NOMO-1 (cell line): ENCODE results near the gene DUOXA1.

ENCODE experiments used
- DNase-seq, 2 experiments: peaks; one replicate each; lab custom pipeline; 2025; ENCODE audit not compliant: unreplicated experiment in 2 of 2; lab: John Stamatoyannopoulos, UW

DUOXA1 gene

GRCh38 chr15:45129651-45130129, at the start of gene DUOXA1, which contains the start of gene DUOX1:
DUOXA1 (minus strand) TSS chr15:45129879; CDS start chr15:45123014, 6,865 bp downstream.
DUOX1 (plus strand) TSS chr15:45129994; CDS start chr15:45131967, 1,973 bp downstream.
- DNase-seq = no peak

DNA sequence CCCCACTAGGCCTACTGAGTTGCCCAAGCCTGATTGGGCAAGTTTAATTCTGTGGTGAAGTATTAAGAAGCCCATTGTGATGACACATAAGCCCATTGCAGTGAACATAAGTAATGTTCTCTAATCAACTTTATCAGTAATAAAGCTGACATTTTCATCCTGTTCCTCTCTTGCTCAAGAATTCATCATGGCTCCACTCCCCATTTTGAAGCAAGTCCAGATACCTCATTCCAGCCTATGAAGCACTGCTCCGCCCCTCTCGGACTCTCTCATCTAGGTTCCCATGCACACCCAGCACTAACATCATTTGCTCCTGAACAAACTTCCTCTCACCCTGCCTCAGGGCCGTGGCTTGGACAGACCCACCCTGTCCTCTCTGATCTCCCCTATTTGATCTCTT, 47.6 kb upstream of the DUOXA1 start:
- DNase-seq = no peak

- no peak for DNase-seq
Measured at GRCh38 chr15:45174577-45174976, 44.9 kb upstream of the DUOXA1 start.

- no peak for DNase-seq
Measured at GRCh38 chr15:45174069-45174468, 44.4 kb upstream of the DUOXA1 start.

- no peak for DNase-seq
Measured at GRCh38 chr15:45171912-45172311, 42.2 kb upstream of the DUOXA1 start.

DNA sequence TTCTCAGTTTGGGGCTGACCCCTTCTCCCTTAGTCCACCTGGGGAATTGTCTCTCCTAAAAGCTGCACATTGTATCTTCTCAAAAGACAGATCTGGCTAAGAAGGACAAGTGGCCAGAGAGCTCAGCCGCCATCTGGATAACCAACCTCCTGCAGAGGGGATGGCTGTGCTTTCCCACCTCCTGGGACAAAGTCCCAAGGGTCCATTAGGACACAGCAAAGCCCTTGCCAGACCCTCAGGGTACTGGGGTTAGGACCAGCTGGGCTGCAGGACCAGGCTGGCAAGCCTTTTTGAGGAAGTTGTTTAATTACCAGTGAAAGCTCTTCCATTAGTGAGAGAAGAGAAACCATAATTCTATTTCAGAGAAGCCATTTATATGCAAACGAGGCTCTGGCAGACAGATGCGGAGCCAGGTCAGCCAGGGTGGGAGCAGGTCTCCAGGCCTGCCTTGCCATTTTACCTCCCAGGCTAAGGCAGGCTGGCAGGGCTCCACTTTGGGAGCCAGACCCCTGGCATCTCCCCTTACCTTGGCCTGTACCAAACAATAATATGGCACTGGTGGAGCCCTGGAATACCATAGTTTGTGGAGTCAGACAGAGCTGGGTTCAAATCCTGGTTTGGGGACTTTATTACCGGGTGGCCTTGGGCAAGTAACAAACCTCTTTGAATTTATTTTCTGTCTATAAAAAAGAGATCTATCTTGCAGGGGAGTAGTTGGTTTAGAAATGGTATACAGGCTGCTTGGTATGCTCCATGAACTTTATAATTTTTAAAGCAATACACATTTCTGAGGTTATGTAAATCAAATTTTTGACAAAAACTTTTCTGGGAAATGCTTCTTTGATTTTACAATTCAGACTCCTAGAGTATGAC, 40.2 kb upstream of the DUOXA1 start:
- DNase-seq = peak; percentile 37 to 69

DNA sequence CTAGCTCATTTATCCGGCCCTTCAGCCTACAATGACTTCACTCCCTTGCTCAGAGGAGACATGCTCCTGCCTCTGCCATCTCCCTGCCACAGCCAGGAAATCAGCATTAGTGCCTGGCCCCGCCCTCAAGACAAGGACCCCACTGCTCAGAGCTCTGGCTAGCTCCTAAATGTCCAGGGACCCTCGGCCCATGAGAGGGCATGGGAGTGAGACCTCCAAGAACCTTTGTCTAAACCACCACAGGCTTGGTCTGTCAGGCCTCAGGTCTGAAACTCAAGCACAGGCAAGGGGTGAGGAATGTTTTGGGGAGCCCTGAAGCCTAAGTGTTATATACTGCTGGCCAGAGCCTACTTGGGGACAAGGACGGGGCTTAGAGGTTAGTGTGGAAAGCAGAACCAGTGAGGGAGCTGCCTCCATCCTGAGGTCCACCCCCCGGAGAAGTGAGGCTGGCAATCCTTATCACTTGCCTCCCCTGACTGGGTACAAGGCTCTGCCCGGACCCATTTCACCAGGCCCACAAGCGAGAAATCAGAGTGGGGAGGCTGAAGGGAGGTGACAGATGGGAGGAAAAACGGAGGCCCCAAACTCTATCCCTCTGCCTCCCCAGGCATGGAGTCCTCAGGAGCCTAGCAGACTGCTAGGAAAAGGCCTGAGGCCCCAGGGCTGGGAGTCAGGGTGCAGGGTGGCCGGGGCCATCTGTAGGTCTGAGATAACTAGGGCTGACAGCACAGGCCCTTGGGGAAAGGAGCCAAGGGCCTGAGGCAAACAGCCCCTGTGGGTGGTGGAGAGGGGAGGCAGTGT, 39.3 kb upstream of the DUOXA1 start:
- DNase-seq = no peak

DNA sequence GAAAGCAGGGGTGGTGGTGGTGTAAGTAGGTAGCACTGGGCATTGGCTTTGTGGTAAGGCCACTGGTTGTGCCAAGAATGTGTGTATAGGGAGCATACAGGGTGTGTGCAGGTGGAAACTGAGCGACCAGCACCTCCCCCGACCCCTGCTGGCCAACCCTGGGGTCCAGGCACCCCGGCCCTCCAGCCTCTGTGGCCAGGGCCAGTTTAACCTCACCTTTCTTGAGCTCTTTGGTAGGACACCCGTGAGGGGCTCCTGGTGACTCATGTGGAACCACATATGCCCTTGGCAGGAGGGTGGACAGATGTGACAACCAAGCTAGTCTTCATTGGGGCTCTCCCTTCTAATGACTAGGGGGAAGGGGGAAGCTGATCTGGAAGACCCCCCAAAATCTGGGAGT, 38.6 kb upstream of the DUOXA1 start:
- no peak for DNase-seq

GRCh38 chr15:45167631-45168205, 38.0 kb upstream of the DUOXA1 start:
- no peak for DNase-seq

GRCh38 chr15:45166834-45167630, 37.4 kb upstream of the DUOXA1 start:
- DNase-seq = peak; percentile 89 to 94

DNA sequence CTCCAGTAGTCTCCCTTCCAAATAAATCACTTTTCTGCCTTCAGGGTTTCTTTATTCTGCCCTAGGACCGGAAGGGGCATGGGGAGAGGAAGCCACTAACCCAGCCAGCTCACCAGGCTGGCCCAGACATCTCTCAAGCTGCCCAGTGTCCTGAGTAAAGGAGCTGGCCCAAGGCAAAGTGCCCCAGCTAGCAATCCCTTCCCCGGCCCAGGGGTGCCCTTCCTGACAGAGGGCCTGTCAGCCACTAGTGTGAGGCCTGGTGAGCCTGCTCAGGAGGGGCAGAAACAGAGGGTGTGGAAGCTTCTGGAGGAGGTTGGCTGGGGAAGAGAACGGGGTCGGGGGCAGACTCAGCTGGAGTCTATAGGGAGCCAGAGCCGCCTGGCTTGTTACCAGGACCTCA, 35.9 kb upstream of the DUOXA1 start:
- no peak for DNase-seq

- DNase-seq = no peak
Measured at GRCh38 chr15:45164914-45165313, 35.2 kb upstream of the DUOXA1 start.

DNA sequence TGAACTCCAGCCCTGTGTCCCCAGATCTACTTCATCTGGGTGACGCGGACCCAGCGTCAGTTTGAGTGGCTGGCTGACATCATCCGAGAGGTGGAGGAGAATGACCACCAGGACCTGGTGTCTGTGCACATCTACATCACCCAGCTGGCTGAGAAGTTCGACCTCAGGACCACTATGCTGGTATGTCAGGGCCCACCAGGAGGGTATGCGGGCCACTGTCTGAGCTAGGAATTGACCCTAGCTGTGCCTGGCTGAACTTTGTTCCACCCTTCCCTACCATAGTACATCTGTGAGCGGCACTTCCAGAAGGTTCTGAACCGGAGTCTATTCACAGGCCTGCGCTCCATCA, 33.8 kb upstream of the DUOXA1 start:
- no peak for DNase-seq

DNA sequence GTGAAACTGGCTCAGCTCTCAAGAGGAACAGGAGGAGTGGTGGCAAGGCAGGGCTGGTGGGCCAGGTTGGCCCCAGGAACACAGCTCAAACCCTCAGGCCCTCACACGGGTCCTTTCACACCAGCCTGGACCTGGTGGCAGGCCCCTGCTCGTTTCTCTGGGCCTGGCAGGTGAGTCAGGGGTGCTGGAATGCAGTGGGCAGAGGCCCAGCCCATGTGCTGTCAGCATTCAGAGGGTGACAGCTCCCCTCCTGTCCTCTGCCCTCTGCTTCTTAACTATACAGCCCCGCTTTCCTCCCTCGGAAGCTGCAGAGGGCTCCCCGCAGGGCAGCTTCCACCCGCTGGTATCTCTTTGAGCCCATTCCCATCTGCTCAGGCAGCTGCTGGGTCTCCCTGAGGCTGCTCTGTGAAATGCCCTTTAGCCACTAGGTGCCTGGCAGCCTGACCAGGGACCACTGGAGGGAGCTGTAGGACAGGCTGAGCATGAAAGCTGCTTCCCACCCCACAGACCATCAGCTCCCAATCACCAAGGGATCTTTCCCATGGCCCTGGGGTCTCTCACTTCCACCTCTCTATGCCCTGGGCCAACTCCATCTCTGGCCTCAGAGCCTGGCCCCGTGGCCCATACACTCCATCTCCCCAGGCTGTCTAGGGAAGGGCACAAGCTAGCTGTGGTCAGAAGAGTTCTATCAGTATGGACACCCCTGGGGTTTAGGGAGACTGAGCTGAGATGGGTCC, 33.3 kb upstream of the DUOXA1 start:
- DNase-seq = peak; percentile 39 to 60

GRCh38 chr15:45161666-45162065, 32.0 kb upstream of the DUOXA1 start:
- no peak for DNase-seq

GRCh38 chr15:45157974-45158373, 28.3 kb upstream of the DUOXA1 start:
- no peak for DNase-seq

DNA sequence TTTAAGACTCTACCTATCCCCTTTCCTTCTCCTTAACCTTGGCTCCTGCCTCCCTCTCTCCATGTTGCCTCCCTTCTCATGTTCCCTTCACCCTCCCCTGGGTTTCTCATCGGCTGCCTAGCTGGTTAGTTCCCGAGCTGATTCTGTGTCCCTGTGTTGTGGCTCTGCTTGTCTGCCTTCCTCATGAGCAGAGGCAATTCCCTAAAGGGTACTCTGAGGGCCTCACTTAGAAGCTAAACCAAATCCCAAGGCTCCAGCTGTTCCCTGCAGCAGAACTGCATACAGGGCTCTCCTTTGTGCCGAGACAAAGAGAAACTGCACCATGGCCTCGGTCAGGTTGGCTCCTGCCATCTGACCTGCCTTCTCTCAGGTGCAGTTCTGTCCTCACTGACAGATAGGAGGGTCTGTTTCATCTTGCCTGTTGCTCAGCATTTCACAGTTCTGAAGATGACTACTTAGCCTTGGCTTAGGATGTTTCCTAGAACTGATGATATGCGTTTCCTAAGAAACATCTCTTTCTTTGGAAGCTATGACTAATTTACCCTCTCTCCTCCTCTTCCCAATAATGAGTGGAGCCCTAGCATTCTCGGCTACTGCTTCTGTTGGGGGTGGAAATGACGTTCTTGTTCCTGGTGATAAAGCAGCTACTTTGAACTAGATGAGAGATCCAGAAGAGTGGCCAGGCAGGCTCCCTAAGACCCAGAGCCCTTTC, 27.2 kb upstream of the DUOXA1 start:
- no peak for DNase-seq

- DNase-seq = no peak
Measured at GRCh38 chr15:45155739-45156138, 26.1 kb upstream of the DUOXA1 start.
